HG03060 (cell line): Measurements from ENCODE around the gene ADPRM.
"Not testable (repeated sequence)": the region's sequence is repeated elsewhere in the genome, so short reads cannot be mapped to it uniquely, and the experiment has no call there.

Experiments used
- ATAC-seq: cut with Tn5 transposase; IDR thresholded peaks from one replicate; pipeline ENCODE4 v1.9.1; 2021; ENCODE audit warnings: low read depth, moderate number of reproducible peaks; ENCODE audit not compliant: unreplicated experiment

The ADPRM gene

GRCh38 chr17:10697092-10698081 is at the start of gene ADPRM, which contains the start of gene SCO1:
Gene ADPRM, plus strand, starts transcription at chr17:10697594. Its CDS starts 7,333 bp downstream, at chr17:10704927.
Gene SCO1, minus strand, starts transcription at chr17:10697533. Its CDS starts 26 bp downstream, at chr17:10697507.
- peak; percentile 92 for ATAC-seq

- ATAC-seq: no peak
Measured at GRCh38 chr17:10648381-10648780, 49.0 kb upstream of the ADPRM start.

GRCh38 chr17:10648956-10649355 is 48.4 kb upstream of the ADPRM start:
- ATAC-seq: no peak

GRCh38 chr17:10649602-10650001 is 47.8 kb upstream of the ADPRM start:
- ATAC-seq: no peak

- ATAC-seq: no peak
Measured at GRCh38 chr17:10651927-10652326, 45.5 kb upstream of the ADPRM start.

GRCh38 chr17:10652984-10653659 is 44.3 kb upstream of the ADPRM start:
- ATAC-seq: no peak

GRCh38 chr17:10653987-10654386 is 43.4 kb upstream of the ADPRM start:
- no peak for ATAC-seq

- ATAC-seq: no peak
Measured at GRCh38 chr17:10657148-10657547, 40.2 kb upstream of the ADPRM start, which contains the start of gene MYH3. Gene MYH3, minus strand, starts transcription at chr17:10657309. Its CDS starts 2,245 bp downstream, at chr17:10655064.

- ATAC-seq: no peak
Measured at GRCh38 chr17:10657879-10658278, 39.5 kb upstream of the ADPRM start.

GRCh38 chr17:10661437-10661836 is 36.0 kb upstream of the ADPRM start:
- no peak for ATAC-seq

- ATAC-seq: no peak
Measured at GRCh38 chr17:10663231-10663630, 34.2 kb upstream of the ADPRM start.

GRCh38 chr17:10664571-10664970 is 32.8 kb upstream of the ADPRM start:
- ATAC-seq: no peak

GRCh38 chr17:10666906-10667305 is 30.5 kb upstream of the ADPRM start:
- no peak for ATAC-seq

- ATAC-seq: no peak
Measured at GRCh38 chr17:10668775-10669174, 28.6 kb upstream of the ADPRM start.

GRCh38 chr17:10673312-10673711 is 24.1 kb upstream of the ADPRM start:
- no peak for ATAC-seq

- ATAC-seq: no peak
Measured at GRCh38 chr17:10674704-10675103, 22.7 kb upstream of the ADPRM start.

GRCh38 chr17:10681866-10682446 is 15.4 kb upstream of the ADPRM start:
- no peak for ATAC-seq

GRCh38 chr17:10683853-10684252 is 13.5 kb upstream of the ADPRM start:
- no peak for ATAC-seq

GRCh38 chr17:10687499-10687898 is 9.9 kb upstream of the ADPRM start:
- ATAC-seq: no peak

GRCh38 chr17:10695875-10696407 is 1.5 kb upstream of the ADPRM start:
- ATAC-seq: not testable (repeated sequence)
